ENCODE measurements around the gene TRABD2B. TPM values are rescaled to one million over a fixed set of nuclear protein-coding genes. Genes with fewer than 3 reads are reported as not detected.

The TRABD2B gene
- total and polyA plus RNA-seq, 2 of the 4 experiments (the other 2 are of a cell fraction), result not detected

GRCh38 chr1:47757226-47757975, 239.8 kb downstream of the TRABD2B start:
- POLR2A ChIA-PET (ENCODE audit: unreplicated experiment), result no interaction called here
- dilution Hi-C loops (cut with HindIII; ENCODE audit: low sequenced_read_pairs, unreplicated experiment), result no loop called here
- CTCF ChIA-PET, result interaction anchor here (0.9 kb wide), 1 partner anchor 321 kb away, joined by 3 read pairs; no protein-coding TSS in a partner anchor

More at GRCh38 chr1:47757226-47757975, 239.8 kb downstream of the TRABD2B start:
- no peak overlapping the region for H3K56ac ChIP-seq (ENCODE audit: extremely low read depth, insufficient read depth, low read length)
- no peak for TF ChIP-seq FOS (IDR thresholded peaks at IDR 0.05; ENCODE audit: low read depth, low read length)
- TF ChIP-seq RAD21 (IDR thresholded peaks at IDR 0.05; ENCODE audit: low read length), result no peak
- no peak for TF ChIP-seq CHD1 (IDR thresholded peaks at IDR 0.05; ENCODE audit: low read depth, low read length)
- TF ChIP-seq POLR2A (IDR thresholded peaks at IDR 0.05; ENCODE audit: low read depth, low read length), result no peak
- no peak for TF ChIP-seq BHLHE40 (IDR thresholded peaks at IDR 0.05; ENCODE audit: low read depth, low read length)
- no peak for TF ChIP-seq RFX5 (IDR thresholded peaks at IDR 0.05; ENCODE audit: low read depth, low read length)
- TF ChIP-seq ELK1 (IDR thresholded peaks at IDR 0.05; ENCODE audit: borderline replicate concordance, low read depth, low read length), result no peak
- TF ChIP-seq NFE2L2 (IDR thresholded peaks at IDR 0.05; ENCODE audit: low read depth, low read length), result no peak
- TF ChIP-seq MAFK (IDR thresholded peaks at IDR 0.05; ENCODE audit: low read depth, low read length), result no peak
- no peak for TF ChIP-seq MAZ (IDR thresholded peaks at IDR 0.05; ENCODE audit: borderline replicate concordance, low read depth, low read length)
- no peak for TF ChIP-seq CTCF (conservative IDR thresholded peaks at IDR 0.05; ENCODE audit: low read depth, low read length)
- TF ChIP-seq CEBPB (IDR thresholded peaks at IDR 0.05; ENCODE audit: low read depth, low read length), result no peak
- no peak for TF ChIP-seq MXI1 (IDR thresholded peaks at IDR 0.05; ENCODE audit: borderline replicate concordance, low read depth, low read length)
- no peak for TF ChIP-seq USF2 (IDR thresholded peaks at IDR 0.05; ENCODE audit: low read depth, low read length)
- TF ChIP-seq RCOR1 (IDR thresholded peaks at IDR 0.05; ENCODE audit: insufficient replicate concordance, low read length), result no peak
- no peak for TF ChIP-seq SMC3 (IDR thresholded peaks at IDR 0.05; ENCODE audit: low read depth, low read length)
- no peaks in the 10 kb centered on the region for H3K79me1 ChIP-seq (ENCODE audit: low read depth in 1 of 2, low read length in 2 of 2)
- no peak overlapping the region for H2AFZ ChIP-seq (replicated peaks; ENCODE audit: low read length, poor library complexity)
- BruUV-seq (replicated peaks), result no TSS peak
- intact Hi-C loops (cut with micrococcal nuclease) (no loop called here), in situ Hi-C loops (cut with MboI; ENCODE audit: low sequenced_read_pairs) (no loop called here)
- peaks cover 5% of the 10 kb centered on the region; the same call in 1 of the 2 replicates for H3K27me3 ChIP-seq (ENCODE audit: control insufficient read depth, insufficient read depth, low read length)
- H3K4me2 ChIP-seq (ENCODE audit: low read depth, low read length), result no peak overlapping the region
- DNase-seq (no peak), ATAC-seq (ENCODE audit: low read depth) (no peak)
- H4K20me1 ChIP-seq (ENCODE audit: insufficient read depth, low read length), result no peaks in the 10 kb centered on the region
- no peak overlapping the region for H2BK5ac ChIP-seq (ENCODE audit: low read depth, low read length, poor library complexity, severe bottlenecking)
- H3K23ac ChIP-seq (ENCODE audit: low read depth, low read length), result no peak overlapping the region
- H4K8ac ChIP-seq (ENCODE audit: low read depth in 2 of 2, low read length in 2 of 2), result no peak overlapping the region
- no CpG with 5 or more reads among the region's 7 CpGs for WGBS, 2 experiments (ENCODE audit: extremely low coverage in 2 of 2, insufficient read length in 1 of 2)
- no peaks in the 10 kb centered on the region for H3K4me1 ChIP-seq (ENCODE audit: control insufficient read depth, insufficient read depth, low read length)
- H3K14ac ChIP-seq (replicated peaks; ENCODE audit: low read depth, low read length), result no peak overlapping the region
- no peak overlapping the region for H3K27ac ChIP-seq (ENCODE audit: insufficient read depth, low read length)
- H2BK20ac ChIP-seq (ENCODE audit: low read depth, low read length), result no peak overlapping the region
- H2AK5ac ChIP-seq (ENCODE audit: low read depth, low read length), result no peak overlapping the region
- no peak overlapping the region for H2AK9ac ChIP-seq (replicated peaks; ENCODE audit: low read depth, low read length, poor library complexity)
- no peak overlapping the region for H3K4ac ChIP-seq (ENCODE audit: low read depth, low read length)
- H3K9ac ChIP-seq (ENCODE audit: low read depth, low read length), result no peak overlapping the region
- H3K9me3 ChIP-seq (ENCODE audit: control insufficient read depth, insufficient read depth, low read length), result no peaks in the 10 kb centered on the region
- H3K36me3 ChIP-seq (ENCODE audit: control insufficient read depth, insufficient read depth, low read length), result no peaks in the 10 kb centered on the region
- no peak overlapping the region for H4K91ac ChIP-seq (ENCODE audit: insufficient read depth, low read depth, low read length)
- H4K5ac ChIP-seq (ENCODE audit: low read depth, low read length), result no peak overlapping the region
- no peak overlapping the region for H3K4me3 ChIP-seq (ENCODE audit: insufficient read depth, low read depth, low read length)
- H3K9me1 ChIP-seq (ENCODE audit: insufficient read depth, low read length), result no peaks in the 10 kb centered on the region
- H3K18ac ChIP-seq (ENCODE audit: low read depth, low read length), result no peak overlapping the region
- H2BK15ac ChIP-seq (ENCODE audit: low read depth, low read length), result no peak overlapping the region
- H2BK120ac ChIP-seq (ENCODE audit: low read depth, low read length), result no peak overlapping the region
